NCI-H2029 (cell line): ENCODE measurements around the gene IFITM2.

Source experiments
- DNase-seq: peaks from one replicate; lab custom pipeline; 2025; lab: John Stamatoyannopoulos, UW

The IFITM2 gene

DNA sequence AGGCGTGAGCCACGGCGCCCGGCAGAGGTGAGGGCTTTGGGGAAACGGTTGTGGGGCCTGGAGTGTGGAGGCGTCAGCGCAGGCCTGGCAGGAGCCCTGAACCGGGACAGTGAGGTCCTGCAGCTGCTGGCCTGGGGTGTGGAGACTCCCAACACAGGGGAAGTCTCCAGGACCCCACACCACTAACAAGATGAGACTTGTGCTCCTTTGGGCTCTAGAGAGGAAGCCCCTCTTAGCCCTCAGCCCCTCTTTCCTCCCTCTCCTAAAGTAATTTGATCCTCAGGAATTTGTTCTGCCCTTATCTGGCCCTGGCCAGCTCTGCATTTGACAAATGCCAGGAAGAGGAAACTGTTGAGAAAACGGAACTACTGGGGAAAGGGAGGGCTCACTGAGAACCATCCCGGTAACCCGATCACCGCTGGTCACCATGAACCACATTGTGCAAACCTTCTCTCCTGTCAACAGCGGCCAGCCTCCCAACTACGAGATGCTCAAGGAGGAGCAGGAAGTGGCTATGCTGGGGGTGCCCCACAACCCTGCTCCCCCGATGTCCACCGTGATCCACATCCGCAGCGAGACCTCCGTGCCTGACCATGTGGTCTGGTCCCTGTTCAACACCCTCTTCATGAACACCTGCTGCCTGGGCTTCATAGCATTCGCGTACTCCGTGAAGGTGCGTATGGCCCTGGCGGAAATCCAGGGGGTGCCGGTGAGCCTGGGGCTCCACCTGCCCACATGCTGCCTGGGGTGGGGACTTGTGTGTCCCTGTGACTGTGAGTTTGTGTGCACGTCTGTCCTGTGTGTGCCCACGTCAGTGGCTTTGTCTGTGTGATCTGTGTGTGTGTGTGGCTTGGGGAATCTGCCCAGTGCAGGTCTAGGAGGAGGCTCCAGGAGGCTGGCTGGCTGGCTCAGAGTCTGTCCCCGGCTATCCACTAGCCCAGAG lies at the start of gene IFITM2:
TSS of gene IFITM2 (plus strand) at position 51 of the 943 bp plus-strand sequence. CDS start at position 428, 377 bp downstream.
- DNase-seq: peak; percentile 6

DNA sequence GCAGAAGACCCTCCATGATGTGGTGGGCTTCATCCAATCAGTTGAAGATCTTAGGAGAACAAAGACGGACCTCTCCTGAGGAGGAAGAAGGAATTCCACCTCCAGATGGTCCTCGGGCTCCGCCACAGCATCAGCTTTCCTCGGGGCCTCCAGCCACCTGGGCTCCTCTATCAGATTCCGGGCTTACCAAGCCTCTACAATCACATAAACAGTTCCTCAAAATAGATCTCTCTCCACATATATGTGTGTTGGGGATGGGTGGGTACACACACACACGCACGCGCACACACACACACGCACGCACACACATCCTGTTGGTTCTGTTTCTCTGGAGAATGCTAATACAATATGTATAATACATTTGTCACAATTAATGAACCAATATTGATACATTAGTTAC lies 48.2 kb upstream of the IFITM2 start:
- no peak for DNase-seq

DNA sequence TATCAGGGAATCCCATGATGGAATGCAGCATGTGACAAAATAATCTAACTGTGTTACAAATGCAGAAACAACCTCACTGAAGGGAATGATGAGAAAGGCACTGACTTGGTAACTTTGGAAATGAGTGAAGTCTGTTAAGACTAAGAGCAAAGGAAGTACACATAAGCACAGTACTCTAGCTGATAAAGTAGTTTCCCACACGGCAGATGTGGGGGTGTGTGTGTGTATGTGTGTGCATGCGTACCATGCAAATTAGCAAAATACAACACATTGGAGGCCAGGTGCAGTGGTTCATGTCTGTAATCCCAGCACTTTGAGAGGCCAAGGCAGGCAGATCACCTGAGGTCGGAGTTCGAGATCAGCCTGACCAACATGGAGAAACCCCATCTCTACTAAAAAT lies 46.0 kb upstream of the IFITM2 start:
- no peak for DNase-seq

DNA sequence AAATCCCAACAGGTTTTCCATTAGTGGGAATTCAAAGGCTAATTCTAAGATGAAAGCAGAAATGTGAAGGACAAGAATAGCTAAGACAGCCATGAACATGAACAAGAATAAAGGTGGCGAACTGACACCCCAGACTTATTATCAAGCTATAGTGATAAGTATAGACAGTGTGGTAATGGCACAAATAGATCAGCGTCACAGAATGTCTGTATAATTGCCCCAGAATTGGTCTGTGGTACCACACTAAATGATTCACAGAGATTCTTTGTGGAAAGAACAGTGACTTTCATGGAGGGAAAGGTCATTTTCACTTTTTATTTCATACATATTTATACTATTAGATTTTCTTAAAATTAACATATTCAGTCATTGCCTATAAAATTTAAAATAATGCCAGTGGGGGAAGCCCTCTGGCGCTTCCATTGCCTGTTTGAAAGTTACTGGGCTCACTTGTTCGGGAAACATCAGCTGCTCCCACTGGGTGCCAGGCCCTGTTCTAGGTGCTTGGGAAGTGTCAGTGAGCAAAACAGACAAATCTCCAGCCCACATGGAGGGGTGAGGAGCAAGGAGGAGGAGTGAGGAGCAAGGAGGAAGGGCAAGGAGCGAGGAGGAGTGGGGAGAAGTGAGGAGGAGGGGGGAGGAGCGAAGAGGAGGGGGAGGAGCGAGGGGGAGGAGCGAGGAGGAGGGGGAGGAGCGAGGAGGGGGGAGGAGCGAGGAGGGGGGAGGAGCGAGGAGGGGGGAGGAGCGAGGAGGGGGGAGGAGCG lies 40.8 kb upstream of the IFITM2 start:
- no peak for DNase-seq

DNA sequence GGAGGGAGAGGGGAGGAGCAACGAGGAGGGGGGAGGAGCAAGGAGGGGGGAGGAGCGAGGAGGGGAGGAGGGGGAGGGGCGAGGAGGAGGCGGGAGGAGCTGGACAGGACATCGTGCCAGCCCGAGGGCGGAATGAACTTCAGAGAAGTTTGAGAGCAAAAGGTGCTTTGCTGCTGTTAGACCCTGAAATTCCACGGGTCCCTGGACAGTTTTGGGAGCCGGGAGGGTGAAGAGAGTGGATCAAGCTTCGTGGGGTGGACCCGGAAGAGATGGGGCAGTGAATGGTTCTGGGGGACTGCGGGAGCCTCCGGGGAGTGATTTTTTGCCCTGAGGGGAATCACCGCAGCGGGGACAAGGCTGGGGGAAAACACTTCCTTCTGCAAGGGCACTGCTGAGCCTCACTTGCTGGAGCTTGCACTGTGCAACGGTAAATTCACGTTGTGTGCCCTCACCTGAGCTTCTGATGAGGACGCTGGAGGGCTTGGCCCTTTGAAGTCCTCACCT lies 40.1 kb upstream of the IFITM2 start:
- DNase-seq: no peak

DNA sequence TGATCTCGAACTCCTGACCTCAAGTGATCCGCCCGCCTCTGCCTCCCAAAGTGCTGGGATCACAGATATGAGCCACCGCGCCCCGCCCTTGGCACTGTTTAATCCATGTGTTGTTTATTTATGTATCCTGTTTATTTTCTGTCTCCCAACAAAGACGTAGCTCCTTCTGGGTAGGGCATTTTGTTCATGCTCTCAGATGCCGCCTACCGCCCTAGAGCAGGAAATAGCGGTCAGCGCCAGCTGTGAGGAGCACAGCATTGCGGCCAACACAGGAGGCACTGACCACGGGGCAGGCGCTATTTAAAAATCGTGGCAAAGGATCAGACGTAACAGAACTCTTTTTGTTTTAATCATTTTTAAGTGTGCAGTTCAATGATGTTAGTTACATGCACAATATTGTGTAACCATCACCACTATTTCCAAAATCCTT lies 38.9 kb upstream of the IFITM2 start:
- DNase-seq: peak; percentile 25

DNA sequence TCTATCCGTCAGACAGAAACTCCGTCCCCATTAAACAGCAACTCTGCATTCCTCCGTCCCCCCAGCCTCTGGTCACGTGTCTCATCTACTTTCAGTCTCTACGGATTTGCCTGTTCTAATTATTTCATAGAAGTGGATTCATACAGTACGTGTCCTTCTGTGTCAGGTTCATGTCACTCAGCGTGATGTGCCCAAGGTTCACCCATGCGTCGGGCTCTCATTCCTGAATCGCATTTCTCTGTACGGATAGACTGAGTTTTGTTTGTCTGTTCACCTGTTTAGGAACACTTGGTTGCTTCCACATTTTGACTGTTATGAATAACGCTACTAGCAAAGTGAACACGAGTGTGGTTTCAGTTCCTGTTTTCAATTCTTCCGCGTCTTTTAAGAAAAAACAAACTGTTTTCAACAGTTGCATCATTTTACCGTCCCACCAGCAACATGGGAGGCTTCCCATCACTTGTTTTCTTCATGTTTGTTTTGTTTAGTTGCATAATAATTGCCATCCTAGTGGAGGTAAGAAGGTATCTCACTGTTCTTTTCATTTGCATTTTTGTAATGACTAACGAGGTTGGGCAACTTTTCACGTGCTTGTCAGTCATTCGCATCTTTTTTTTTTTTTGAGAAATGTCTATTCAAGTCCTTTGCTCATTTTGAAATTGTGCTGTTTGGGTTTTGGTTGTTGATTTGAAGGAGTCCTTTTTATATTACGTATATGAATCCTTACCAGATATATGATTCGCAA lies 38.3 kb upstream of the IFITM2 start:
- no peak for DNase-seq

DNA sequence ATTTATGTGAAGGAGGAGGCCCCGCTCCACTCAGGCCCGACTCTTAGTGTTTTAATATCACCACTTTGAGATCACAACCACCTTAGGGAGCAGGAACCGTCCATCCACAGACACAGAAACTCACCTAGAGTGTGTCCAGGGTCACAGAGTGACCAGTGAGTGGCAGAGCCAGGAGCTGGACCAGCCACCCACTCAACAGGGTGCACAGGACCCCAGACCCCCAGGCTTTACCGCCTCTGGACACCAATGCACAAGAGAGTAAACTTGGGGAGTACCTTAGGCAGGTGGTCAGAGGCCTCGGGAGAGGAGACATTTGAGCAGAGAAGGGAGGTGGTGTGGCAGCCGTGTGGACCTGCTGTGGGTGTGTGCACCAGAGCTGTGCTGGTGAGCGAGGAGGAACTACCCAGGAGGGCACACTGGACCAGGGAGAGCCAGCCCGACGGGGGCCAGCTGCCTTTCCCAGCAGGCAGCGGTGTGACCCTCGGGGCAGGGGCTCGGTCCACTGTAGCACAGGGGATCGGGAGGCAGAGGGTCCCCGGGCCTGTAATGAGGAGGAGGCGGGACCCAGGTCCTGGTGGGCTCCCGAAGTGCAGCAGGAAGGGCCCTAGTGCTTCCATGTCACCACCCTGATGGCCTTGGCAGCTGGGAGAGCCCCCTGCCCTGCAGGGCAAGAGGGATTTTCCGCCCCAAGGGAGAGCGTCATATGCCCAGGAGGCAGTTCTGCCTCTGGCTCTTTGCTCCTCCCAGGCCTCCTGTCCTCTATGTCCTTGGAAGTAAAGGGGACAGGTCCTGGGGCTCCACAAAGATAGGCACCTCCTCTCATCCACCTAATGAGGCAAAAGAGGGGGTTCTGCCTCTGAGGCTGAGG lies 36.9 kb upstream of the IFITM2 start:
- no peak for DNase-seq

DNA sequence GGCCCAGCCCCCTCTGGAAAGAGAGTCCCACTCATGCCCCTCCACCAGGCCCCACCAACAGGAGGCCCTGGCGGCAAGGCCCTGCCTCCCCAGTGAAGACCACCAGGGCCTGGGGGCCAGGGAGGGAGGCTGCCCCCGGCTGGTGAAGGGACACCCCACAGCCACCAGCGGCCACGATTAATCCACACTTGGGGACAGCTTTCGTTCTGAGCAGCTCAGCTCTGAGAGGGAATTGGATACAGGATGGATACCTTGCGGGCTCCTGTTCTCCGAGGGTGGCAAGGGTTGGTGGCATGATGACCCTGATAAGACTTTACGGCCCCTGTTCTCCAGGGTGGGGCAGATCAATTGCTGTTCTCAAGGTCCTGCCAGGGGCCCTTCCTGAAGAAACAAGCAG lies 36.3 kb upstream of the IFITM2 start:
- DNase-seq: no peak

DNA sequence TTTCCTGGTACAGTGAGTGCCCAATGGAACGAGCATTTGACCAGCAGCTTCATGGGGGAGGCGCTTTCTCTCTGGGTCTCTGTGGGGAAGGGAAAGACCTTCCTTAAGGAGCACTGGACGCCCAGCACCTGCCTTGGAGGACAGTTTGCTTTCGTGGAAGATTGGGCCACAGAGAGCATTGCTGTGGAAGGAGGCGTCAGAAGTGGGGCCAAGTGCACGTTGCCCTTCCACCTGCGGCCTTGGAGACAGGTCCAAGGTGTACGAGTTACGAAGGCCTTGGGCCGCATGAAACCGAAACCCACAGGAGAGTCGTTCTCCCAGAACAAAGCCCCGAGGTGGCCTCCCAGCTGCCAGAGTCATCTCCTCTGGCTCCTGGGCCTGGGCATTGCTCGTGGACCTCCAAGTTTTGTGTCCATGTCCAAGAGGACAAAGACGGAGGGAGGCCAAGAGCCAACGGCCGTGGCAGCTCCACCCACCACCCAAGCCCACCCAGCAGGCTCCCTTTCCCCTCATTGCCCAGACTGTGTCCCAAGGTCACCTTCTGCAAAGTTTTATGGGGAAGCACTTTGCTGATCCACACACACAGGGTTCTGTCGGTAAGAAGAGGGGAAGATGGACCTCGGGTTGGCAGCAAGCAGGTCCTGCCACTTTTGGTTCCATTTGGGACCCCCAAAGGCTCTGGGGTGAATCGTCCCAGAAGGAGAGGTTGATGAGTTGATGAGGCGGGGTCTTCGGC lies 35.3 kb upstream of the IFITM2 start:
- no peak for DNase-seq

DNA sequence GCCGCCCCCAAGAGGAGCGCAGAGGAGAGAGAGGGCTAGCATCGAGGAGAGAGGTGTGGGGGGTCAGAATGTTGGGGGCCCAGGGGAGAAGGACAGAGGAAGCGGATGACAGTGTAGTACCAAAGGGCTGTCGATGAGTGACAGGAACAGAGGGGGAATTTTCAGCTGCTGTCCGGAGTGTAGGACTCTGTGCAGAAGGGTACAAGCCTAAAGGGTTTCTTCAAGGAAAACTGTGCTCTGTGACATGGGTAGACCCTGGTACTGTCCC lies 34.8 kb upstream of the IFITM2 start:
- DNase-seq: no peak

DNA sequence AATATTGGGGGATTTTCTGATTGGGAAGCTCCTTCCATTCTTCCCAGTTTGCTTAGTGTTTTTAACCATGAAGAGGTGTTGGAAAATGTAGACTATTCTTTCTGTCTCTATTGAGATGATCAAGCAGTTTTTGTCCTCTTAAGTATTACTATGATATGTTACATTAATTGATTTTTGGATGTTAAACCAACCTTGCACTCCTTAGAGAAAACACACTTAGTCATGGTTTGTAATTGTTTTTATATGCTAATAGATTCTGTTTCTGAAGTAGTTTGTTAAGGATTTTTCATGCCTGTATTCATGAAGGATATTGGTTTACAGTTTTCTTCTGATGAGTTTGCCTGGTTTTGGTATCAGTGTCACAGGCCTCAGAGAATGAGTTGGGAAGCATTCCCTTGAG lies 31.4 kb upstream of the IFITM2 start:
- no peak for DNase-seq

DNA sequence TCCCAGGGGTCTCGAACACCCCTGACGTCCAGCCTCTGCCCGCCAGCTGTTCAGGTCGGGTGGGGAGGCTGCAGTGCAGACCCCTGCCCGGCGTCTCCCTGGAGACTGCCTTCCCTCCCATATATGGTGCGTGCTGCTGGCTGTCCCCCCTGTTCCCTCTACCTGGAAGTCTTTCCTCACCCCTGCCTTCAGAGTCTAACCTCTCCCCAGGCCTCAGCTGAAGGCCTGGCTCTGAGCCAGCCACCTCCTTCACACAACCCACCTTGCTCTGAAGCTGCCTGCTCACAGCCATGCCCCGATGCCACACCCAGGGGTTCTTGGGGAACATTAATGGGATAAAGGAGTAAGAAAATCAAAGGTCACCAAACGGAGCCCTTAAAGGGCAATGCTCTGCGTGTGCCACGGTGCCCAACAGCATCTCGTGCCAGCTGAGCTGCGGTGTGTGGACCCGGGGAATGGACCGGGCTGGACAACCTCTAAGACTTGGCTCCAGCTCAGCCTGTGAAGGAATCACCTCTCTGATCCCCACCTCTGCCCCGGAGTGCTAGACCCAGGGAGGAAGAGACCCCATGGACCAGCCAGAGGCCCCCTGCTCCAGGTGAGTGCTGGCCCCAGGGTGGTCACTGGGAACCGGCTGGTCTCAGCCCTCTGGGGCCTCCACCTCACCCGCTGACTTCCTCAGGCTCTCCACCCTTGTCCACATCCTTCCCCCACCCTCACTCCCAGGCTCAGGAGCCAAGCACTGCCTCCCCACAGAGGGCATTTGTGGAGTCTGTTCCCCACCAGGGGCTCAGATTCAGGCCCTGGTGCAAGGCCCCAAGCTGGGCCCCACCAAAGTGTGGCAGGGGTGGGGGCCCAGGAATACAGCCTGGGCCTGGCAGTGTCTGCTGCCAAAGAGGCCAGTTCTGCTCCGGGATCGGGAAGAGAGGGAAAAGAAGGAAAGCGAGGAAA lies 29.3 kb upstream of the IFITM2 start, which contains the start of gene NLRP6:
TSS of gene NLRP6 (plus strand) at position 407 of the 951 bp plus-strand sequence. CDS start at position 570, 163 bp downstream.
- DNase-seq: no peak

DNA sequence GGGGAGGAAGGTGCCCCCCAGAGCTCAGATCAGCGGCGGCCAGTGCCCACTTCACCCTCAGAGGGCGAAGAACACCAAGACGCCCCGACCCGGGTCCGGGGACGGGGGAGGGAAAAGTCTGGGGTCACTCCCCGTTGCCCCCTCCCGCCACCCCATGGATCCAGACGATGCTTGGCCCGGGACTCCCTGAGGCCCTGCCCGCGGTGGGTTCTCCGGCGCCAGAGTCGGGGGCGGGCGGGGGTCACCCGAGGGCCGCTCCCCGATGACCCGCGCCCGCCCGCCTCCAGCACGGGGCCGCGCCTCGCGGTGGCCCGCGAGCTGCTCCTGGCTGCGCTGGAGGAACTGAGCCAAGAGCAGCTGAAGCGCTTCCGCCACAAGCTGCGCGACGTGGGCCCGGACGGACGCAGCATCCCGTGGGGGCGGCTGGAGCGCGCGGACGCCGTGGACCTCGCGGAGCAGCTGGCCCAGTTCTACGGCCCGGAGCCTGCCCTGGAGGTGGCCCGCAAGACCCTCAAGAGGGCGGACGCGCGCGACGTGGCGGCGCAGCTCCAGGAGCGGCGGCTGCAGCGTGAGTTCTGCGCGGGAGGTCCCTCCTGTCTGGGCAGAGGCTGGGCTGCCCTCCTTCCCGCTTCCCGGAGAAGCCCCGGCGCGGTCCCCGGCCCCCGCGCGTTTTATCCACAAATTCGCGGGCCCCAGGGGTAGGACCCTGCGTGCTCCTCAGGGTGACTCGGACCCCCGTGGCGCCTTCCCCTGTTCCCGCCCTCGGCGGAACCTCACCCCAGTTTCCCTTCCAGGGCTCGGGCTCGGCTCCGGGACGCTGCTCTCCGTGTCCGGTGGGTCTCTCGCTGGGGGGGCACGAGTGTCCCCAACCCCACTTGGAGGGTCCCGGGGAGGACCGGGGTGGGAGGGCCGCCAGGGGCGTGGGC lies 28.3 kb upstream of the IFITM2 start:
- DNase-seq: no peak

DNA sequence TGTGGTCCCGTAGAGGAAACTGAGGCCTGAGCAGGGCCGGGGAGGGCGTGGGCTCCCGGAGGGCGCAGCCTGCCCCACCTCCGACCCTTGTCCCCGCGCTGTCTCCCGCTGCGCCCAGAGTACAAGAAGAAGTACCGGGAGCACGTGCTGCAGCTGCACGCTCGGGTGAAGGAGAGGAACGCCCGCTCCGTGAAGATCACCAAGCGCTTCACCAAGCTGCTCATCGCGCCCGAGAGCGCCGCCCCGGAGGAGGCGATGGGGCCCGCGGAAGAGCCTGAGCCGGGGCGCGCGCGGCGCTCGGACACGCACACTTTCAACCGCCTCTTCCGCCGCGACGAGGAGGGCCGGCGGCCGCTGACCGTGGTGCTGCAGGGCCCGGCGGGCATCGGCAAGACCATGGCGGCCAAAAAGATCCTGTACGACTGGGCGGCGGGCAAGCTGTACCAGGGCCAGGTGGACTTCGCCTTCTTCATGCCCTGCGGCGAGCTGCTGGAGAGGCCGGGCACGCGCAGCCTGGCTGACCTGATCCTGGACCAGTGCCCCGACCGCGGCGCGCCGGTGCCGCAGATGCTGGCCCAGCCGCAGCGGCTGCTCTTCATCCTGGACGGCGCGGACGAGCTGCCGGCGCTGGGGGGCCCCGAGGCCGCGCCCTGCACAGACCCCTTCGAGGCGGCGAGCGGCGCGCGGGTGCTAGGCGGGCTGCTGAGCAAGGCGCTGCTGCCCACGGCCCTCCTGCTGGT lies 27.5 kb upstream of the IFITM2 start:
- DNase-seq: no peak

DNA sequence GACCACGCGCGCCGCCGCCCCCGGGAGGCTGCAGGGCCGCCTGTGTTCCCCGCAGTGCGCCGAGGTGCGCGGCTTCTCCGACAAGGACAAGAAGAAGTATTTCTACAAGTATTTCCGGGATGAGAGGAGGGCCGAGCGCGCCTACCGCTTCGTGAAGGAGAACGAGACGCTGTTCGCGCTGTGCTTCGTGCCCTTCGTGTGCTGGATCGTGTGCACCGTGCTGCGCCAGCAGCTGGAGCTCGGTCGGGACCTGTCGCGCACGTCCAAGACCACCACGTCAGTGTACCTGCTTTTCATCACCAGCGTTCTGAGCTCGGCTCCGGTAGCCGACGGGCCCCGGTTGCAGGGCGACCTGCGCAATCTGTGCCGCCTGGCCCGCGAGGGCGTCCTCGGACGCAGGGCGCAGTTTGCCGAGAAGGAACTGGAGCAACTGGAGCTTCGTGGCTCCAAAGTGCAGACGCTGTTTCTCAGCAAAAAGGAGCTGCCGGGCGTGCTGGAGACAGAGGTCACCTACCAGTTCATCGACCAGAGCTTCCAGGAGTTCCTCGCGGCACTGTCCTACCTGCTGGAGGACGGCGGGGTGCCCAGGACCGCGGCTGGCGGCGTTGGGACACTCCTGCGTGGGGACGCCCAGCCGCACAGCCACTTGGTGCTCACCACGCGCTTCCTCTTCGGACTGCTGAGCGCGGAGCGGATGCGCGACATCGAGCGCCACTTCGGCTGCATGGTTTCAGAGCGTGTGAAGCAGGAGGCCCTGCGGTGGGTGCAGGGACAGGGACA lies 26.7 kb upstream of the IFITM2 start:
- DNase-seq: no peak
